Panc1 (cell line): Measurements from ENCODE around the gene MYLK3. TPM values are rescaled to one million over a fixed set of nuclear protein-coding genes. Genes with fewer than 3 reads are reported as not detected.

Source experiments
- ATAC-seq: fragments of 200-7000 bp; cut with Tn5 transposase; 2 replicates; pipeline ENCODE4 v1.9.1; 2020; ENCODE audit warnings: mild to moderate bottlenecking, moderate library complexity
- BruUV-seq: library from RNA; stranded (reverse); fragments of 400-500 nt; replicated peaks from 2 replicates; lab custom pipeline; 2021; lab: Mats Ljungman, UMichigan
- CTCF ChIA-PET: fragments of 300-600 bp; sonication (Branson Sonifier 250); formaldehyde crosslinking; loops from one replicate; lab custom pipeline; 2022; ENCODE audit warnings: antibody characterized with exemption; lab: Charles Lee
- POLR2A ChIA-PET: fragments of 300-600 bp; sonication (Branson Sonifier 250); formaldehyde crosslinking; loops from one replicate; lab custom pipeline; 2022; ENCODE audit warnings: antibody characterized with exemption; lab: Charles Lee
- DNase-seq: peaks from one replicate; pipeline ENCODE4 v3.0.0-alpha.2; 2010; ENCODE audit warnings: low read depth, low spot score
- H3K27ac ChIP-seq: 2 replicates; pipeline ENCODE4 v1.5.1; 2011; ENCODE audit warnings: mild to moderate bottlenecking, low read length, inconsistent platforms
- H3K27me3 ChIP-seq: fragments of 200-500 bp; sonication (Bioruptor generic); 2 replicates; pipeline ENCODE4 v1.6.0; 2014; ENCODE audit warnings: low read length, inconsistent platforms; ENCODE audit not compliant: control insufficient read depth, insufficient read depth
- H3K36me3 ChIP-seq: fragments of 200-500 bp; sonication (Bioruptor generic); 2 replicates; pipeline ENCODE4 v1.5.1; 2014; ENCODE audit warnings: inconsistent platforms, mild to moderate bottlenecking, low read length, moderate library complexity; ENCODE audit not compliant: control insufficient read depth, insufficient read depth
- H3K4me1 ChIP-seq: 2 replicates; pipeline ENCODE4 v1.5.1; 2011; ENCODE audit warnings: inconsistent platforms, mild to moderate bottlenecking, low read length, moderate library complexity; ENCODE audit not compliant: control insufficient read depth, insufficient read depth
- H3K4me3 ChIP-seq, 2 experiments: 2 replicates each; pipeline ENCODE4 v1.5.1; 2011 to 2012; ENCODE audit warnings: low read depth in 2 of 2, low read length in 2 of 2, mild to moderate bottlenecking in 2 of 2, inconsistent platforms in 1 of 2, moderate library complexity in 1 of 2
- H3K9me3 ChIP-seq: fragments of 200-500 bp; sonication (Bioruptor generic); 2 replicates; pipeline ENCODE4 v1.5.1; 2014; ENCODE audit warnings: low read depth, mild to moderate bottlenecking, inconsistent platforms, low read length, moderate library complexity; ENCODE audit not compliant: control insufficient read depth, insufficient read depth
- CTCF ChIP-seq: fragments of 450-650 bp; IDR thresholded peaks from 2 replicates; pipeline ENCODE4 v1.5.1; 2017; ENCODE audit warnings: mild to moderate bottlenecking
- POLR2AphosphoS5 ChIP-seq: IDR thresholded peaks from 2 replicates; pipeline ENCODE4 v1.6.1; 2012; ENCODE audit warnings: mild to moderate bottlenecking, low read depth, low read length, moderate library complexity
- REST ChIP-seq, 2 experiments: IDR thresholded peaks; 2 replicates each; pipeline ENCODE4 v1.6.1; 2011 to 2012; ENCODE audit warnings: low read depth in 2 of 2, control low read depth in 1 of 2, low read length in 1 of 2, mild to moderate bottlenecking in 1 of 2, moderate library complexity in 1 of 2; ENCODE audit not compliant: insufficient read depth in 1 of 2
- SIN3A ChIP-seq: IDR thresholded peaks from 2 replicates; pipeline ENCODE4 v1.6.1; 2012; ENCODE audit warnings: low read depth, mild to moderate bottlenecking, low read length, moderate library complexity, borderline replicate concordance; ENCODE audit not compliant: insufficient read depth
- TCF7L2 ChIP-seq: IDR thresholded peaks from 2 replicates; pipeline ENCODE4 v1.6.1; 2011; ENCODE audit warnings: mild to moderate bottlenecking, low read depth, low read length, inconsistent platforms
- in situ Hi-C: cut with HindIII; loops from 2 replicates; pipeline ENCODE4 v1.10.0; 2016; ENCODE audit warnings: low sequenced_read_pairs, low pct_unique_long_range_greater_than_20kb
- intact Hi-C: fragments of 100-400 bp; cut with micrococcal nuclease; formaldehyde crosslinking; loops from one replicate; pipeline ENCODE4 v1.10.0; 2022; ENCODE audit not compliant: unreplicated experiment
- total RNA-seq: library from RNA; stranded (reverse); gene quantifications from one replicate; pipeline ENCODE4 v1.2.1, GENCODE V29; 2021; ENCODE audit not compliant: unreplicated experiment

The MYLK3 gene
- total RNA-seq, 1 experiment from 2014 or later = 0.31 TPM

- Histone ChIP-seq H3K4me1 (peaks cover 8% of the 10 kb centered on the region), H3K27me3 (no peaks in the 10 kb centered on the region), H3K36me3 (peaks cover 17% of the 10 kb centered on the region), H3K27ac (no peak overlapping the region), H3K4me3 (no peak overlapping the region), H3K9me3 (no peaks in the 10 kb centered on the region)
- no TSS peak for BruUV-seq
- intact Hi-C loops (no loop called here), in situ Hi-C loops (no loop called here)
- DNase-seq (no peak), ATAC-seq (no peak)
- TF ChIP-seq CTCF (no peak), TCF7L2 (no peak), SIN3A (no peak), REST (IDR thresholded peaks at IDR 0.05; ENCODE audit: insufficient read depth in 1 of 2, low read depth in 2 of 2, low read length in 1 of 2) (no peak), POLR2AphosphoS5 (no peak)
- ChIA-PET POLR2A (no interaction called here), CTCF (no interaction called here)
Measured at GRCh38 chr16:46693598-46693997, 54.5 kb downstream of the MYLK3 start.

GRCh38 chr16:46691726-46692125 lies 56.4 kb downstream of the MYLK3 start:
- intact Hi-C loops = no loop called here
- ATAC-seq (no peak), DNase-seq (no peak)
- CTCF ChIA-PET = interaction anchor here (0.7 to 0.8 kb wide), 2 partner anchors 370 to 403 kb away, joined by 3 to 13 read pairs; no protein-coding TSS in a partner anchor
- H3K4me1 ChIP-seq = peaks cover 17% of the 10 kb centered on the region
- peaks cover 19% of the 10 kb centered on the region for H3K36me3 ChIP-seq
- POLR2A ChIA-PET = no interaction called here
- in situ Hi-C loops = no loop called here
- 0 out of 2 replicates have a peak overlapping the region, but pooled peaks have one; percentile 91 for H3K27ac ChIP-seq
- no peaks in the 10 kb centered on the region for H3K9me3 ChIP-seq
- no TSS peak for BruUV-seq
- no peaks in the 10 kb centered on the region for H3K27me3 ChIP-seq
- H3K4me3 ChIP-seq = peak overlapping the region; percentile 12 to 85; a peak in 2 of 4 replicates
- no peak for TF ChIP-seq SIN3A
- no peak for TF ChIP-seq POLR2AphosphoS5
- TF ChIP-seq CTCF = no peak
- no peak for TF ChIP-seq REST (IDR thresholded peaks at IDR 0.05; ENCODE audit: insufficient read depth in 1 of 2, low read depth in 2 of 2, low read length in 1 of 2)
- TF ChIP-seq TCF7L2 = no peak
